Adipocyte (in vitro differentiated cells): ENCODE measurements around the gene KRTAP5-1.
A peak's percentile ranks its signal among the peaks of the same experiment; 100 is the strongest.

ENCODE experiments used
- DNase-seq: peaks from one replicate; pipeline ENCODE4 v3.0.0-alpha.2; 2015; ENCODE audit warnings: low read depth
- H3K27me3 ChIP-seq: replicated peaks from 2 replicates; pipeline ENCODE4 v1.7.0; 2013; ENCODE audit warnings: mild to moderate bottlenecking, low read length, moderate library complexity; ENCODE audit not compliant: control insufficient read depth, insufficient read depth
- H3K36me3 ChIP-seq: 2 replicates; pipeline ENCODE4 v1.7.0; 2013; ENCODE audit warnings: low read length, mild to moderate bottlenecking, moderate library complexity; ENCODE audit not compliant: control insufficient read depth, insufficient read depth, severe bottlenecking
- H3K4me1 ChIP-seq: 2 replicates; pipeline ENCODE4 v1.7.0; 2013; ENCODE audit warnings: mild to moderate bottlenecking, low read length, moderate library complexity; ENCODE audit not compliant: control insufficient read depth, insufficient read depth
- H3K4me3 ChIP-seq: 2 replicates; pipeline ENCODE4 v1.7.0; 2013; ENCODE audit warnings: mild to moderate bottlenecking, low read length, moderate library complexity
- H3K9ac ChIP-seq: 2 replicates; pipeline ENCODE4 v1.7.0; 2013; ENCODE audit warnings: mild to moderate bottlenecking, low read length, moderate library complexity
- H3K9me3 ChIP-seq: 2 replicates; pipeline ENCODE4 v1.7.0; 2013; ENCODE audit warnings: mild to moderate bottlenecking, low read length, moderate library complexity; ENCODE audit not compliant: control insufficient read depth

The KRTAP5-1 gene

GRCh38 chr11:1557051-1557884 lies 27.8 kb downstream of the KRTAP5-1 start:
- Histone ChIP-seq H3K27me3 (peaks cover 6% of the 10 kb centered on the region), H3K36me3 (no peaks in the 10 kb centered on the region), H3K4me1 (peaks cover 25% of the 10 kb centered on the region), H3K4me3 (no peak overlapping the region), H3K9me3 (no peaks in the 10 kb centered on the region), H3K9ac (no peak overlapping the region)
- no peak for DNase-seq

GRCh38 chr11:1556278-1556902 lies 28.7 kb downstream of the KRTAP5-1 start:
- Histone ChIP-seq H3K9me3 (no peaks in the 10 kb centered on the region), H3K4me3 (no peak overlapping the region), H3K36me3 (no peaks in the 10 kb centered on the region), H3K27me3 (peaks cover 6% of the 10 kb centered on the region), H3K4me1 (peaks cover 21% of the 10 kb centered on the region), H3K9ac (no peak overlapping the region)
- DNase-seq = no peak

GRCh38 chr11:1555713-1556153 lies 29.4 kb downstream of the KRTAP5-1 start:
- no peaks in the 10 kb centered on the region for H3K9me3 ChIP-seq
- no peak overlapping the region for H3K9ac ChIP-seq
- H3K27me3 ChIP-seq = peaks cover 6% of the 10 kb centered on the region
- H3K4me3 ChIP-seq = no peak overlapping the region
- peaks cover 21% of the 10 kb centered on the region for H3K4me1 ChIP-seq
- no peak for DNase-seq
- H3K36me3 ChIP-seq = no peaks in the 10 kb centered on the region

- Histone ChIP-seq H3K4me3 (no peak overlapping the region), H3K36me3 (no peaks in the 10 kb centered on the region), H3K4me1 (peaks cover 21% of the 10 kb centered on the region), H3K9me3 (no peaks in the 10 kb centered on the region), H3K27me3 (peaks cover 6% of the 10 kb centered on the region), H3K9ac (no peak overlapping the region)
- DNase-seq = no peak
These were observed 29.9 kb downstream of the KRTAP5-1 start for GRCh38 chr11:1554981-1555712.

- peaks cover 11% of the 10 kb centered on the region for H3K4me1 ChIP-seq
- H3K9ac ChIP-seq = no peak overlapping the region
- H3K9me3 ChIP-seq = no peaks in the 10 kb centered on the region
- no peak overlapping the region for H3K4me3 ChIP-seq
- peaks cover 9% of the 10 kb centered on the region for H3K27me3 ChIP-seq
- H3K36me3 ChIP-seq = no peaks in the 10 kb centered on the region
- DNase-seq = no peak
These were observed 31.1 kb downstream of the KRTAP5-1 start for GRCh38 chr11:1553808-1554594.

GRCh38 chr11:1549338-1550330 lies 35.4 kb downstream of the KRTAP5-1 start:
- DNase-seq = no peak
- Histone ChIP-seq H3K36me3 (no peaks in the 10 kb centered on the region), H3K4me3 (no peak overlapping the region), H3K27me3 (peaks cover 27% of the 10 kb centered on the region), H3K9me3 (no peaks in the 10 kb centered on the region), H3K4me1 (peaks cover 10% of the 10 kb centered on the region), H3K9ac (no peak overlapping the region)

- Histone ChIP-seq H3K36me3 (no peaks in the 10 kb centered on the region), H3K9me3 (no peaks in the 10 kb centered on the region), H3K4me1 (peaks cover 10% of the 10 kb centered on the region), H3K27me3 (peaks cover 35% of the 10 kb centered on the region), H3K4me3 (no peak overlapping the region), H3K9ac (no peak overlapping the region)
- peak; percentile 67 for DNase-seq
These were observed 36.6 kb downstream of the KRTAP5-1 start for GRCh38 chr11:1548221-1549070.

- Histone ChIP-seq H3K9me3 (no peaks in the 10 kb centered on the region), H3K4me3 (no peak overlapping the region), H3K9ac (no peak overlapping the region), H3K27me3 (peaks cover 34% of the 10 kb centered on the region), H3K36me3 (no peaks in the 10 kb centered on the region), H3K4me1 (peaks cover 10% of the 10 kb centered on the region)
- no peak for DNase-seq
These were observed 37.5 kb downstream of the KRTAP5-1 start for GRCh38 chr11:1547467-1548098.
